ENCODE measurements around the gene PDE8B. TPM values are rescaled to one million over a fixed set of nuclear protein-coding genes. Genes with fewer than 3 reads are reported as not detected.

PDE8B gene
- total and polyA plus RNA-seq, 2 donors from 2014 or later, result 3.7 to 4.5 TPM

GRCh38 chr5:77318060-77318459, 107.6 kb downstream of the PDE8B start:
- Histone ChIP-seq H3K4me1 (ENCODE audit: control insufficient read depth in 2 of 3, insufficient read depth in 2 of 3, low read depth in 1 of 3, low read length in 3 of 3) (peaks cover 0 to 2% (median 0%) of the 10 kb centered on the region in 3 donors), H3K27me3 (ENCODE audit: control insufficient read depth, insufficient read depth, low read length) (no peaks in the 10 kb centered on the region), H3K27ac (ENCODE audit: low read depth in 2 of 2, low read length in 2 of 2) (no peak overlapping the region), H3K36me3 (ENCODE audit: control insufficient read depth in 2 of 3, insufficient read depth in 3 of 3, low read length in 3 of 3) (no peaks in the 10 kb centered on the region), H3K9ac (ENCODE audit: low read length in 3 of 3) (no peak overlapping the region), H3K4me3 (ENCODE audit: low read length in 3 of 3) (no peak overlapping the region), H3K9me3 (ENCODE audit: control insufficient read depth in 2 of 3, insufficient read depth in 1 of 3, low read length in 3 of 3) (no peaks in the 10 kb centered on the region)
- FAIRE-seq (no peak), DNase-seq (no peak)
- intact Hi-C loops (cut with DNase I), result no loop called here
- TF ChIP-seq CTCF (IDR thresholded peaks at IDR 0.05; ENCODE audit: borderline replicate concordance, extremely low read depth, insufficient read depth), result no peak

GRCh38 chr5:77319117-77319804, 108.8 kb downstream of the PDE8B start:
- Histone ChIP-seq H3K27ac (ENCODE audit: low read depth in 2 of 2, low read length in 2 of 2) (no peak overlapping the region), H3K9ac (ENCODE audit: low read length in 3 of 3) (no peak overlapping the region), H3K36me3 (ENCODE audit: control insufficient read depth in 2 of 3, insufficient read depth in 3 of 3, low read length in 3 of 3) (no peaks in the 10 kb centered on the region), H3K9me3 (ENCODE audit: control insufficient read depth in 2 of 3, insufficient read depth in 1 of 3, low read length in 3 of 3) (no peaks in the 10 kb centered on the region), H3K27me3 (ENCODE audit: control insufficient read depth, insufficient read depth, low read length) (no peaks in the 10 kb centered on the region), H3K4me1 (ENCODE audit: control insufficient read depth in 2 of 3, insufficient read depth in 2 of 3, low read depth in 1 of 3, low read length in 3 of 3) (peaks cover 0 to 2% (median 0%) of the 10 kb centered on the region in 3 donors), H3K4me3 (ENCODE audit: low read length in 3 of 3) (no peak overlapping the region)
- DNase-seq (no peak), FAIRE-seq (no peak)
- TF ChIP-seq CTCF (IDR thresholded peaks at IDR 0.05; ENCODE audit: borderline replicate concordance, extremely low read depth, insufficient read depth), result no peak
- intact Hi-C loops (cut with DNase I), result no loop called here

GRCh38 chr5:77321793-77322394, 111.4 kb downstream of the PDE8B start:
- FAIRE-seq, result no peak
- no peak for TF ChIP-seq CTCF (IDR thresholded peaks at IDR 0.05; ENCODE audit: borderline replicate concordance, extremely low read depth, insufficient read depth)
- Histone ChIP-seq H3K9ac (ENCODE audit: low read length in 3 of 3) (no peak overlapping the region), H3K9me3 (ENCODE audit: control insufficient read depth in 2 of 3, insufficient read depth in 1 of 3, low read length in 3 of 3) (no peaks in the 10 kb centered on the region), H3K4me3 (ENCODE audit: low read length in 3 of 3) (no peak overlapping the region), H3K27me3 (ENCODE audit: control insufficient read depth, insufficient read depth, low read length) (no peaks in the 10 kb centered on the region), H3K36me3 (ENCODE audit: control insufficient read depth in 2 of 3, insufficient read depth in 3 of 3, low read length in 3 of 3) (no peaks in the 10 kb centered on the region), H3K27ac (ENCODE audit: low read depth in 2 of 2, low read length in 2 of 2) (no peak overlapping the region), H3K4me1 (ENCODE audit: control insufficient read depth in 2 of 3, insufficient read depth in 2 of 3, low read depth in 1 of 3, low read length in 3 of 3) (peaks cover 0 to 2% (median 0%) of the 10 kb centered on the region in 3 donors)
- intact Hi-C loops (cut with DNase I), result no loop called here
- DNase-seq, result no peak

Measured in kidney (tissue), 14 donors.